ENCODE results near the gene KCNJ6.

Gene KCNJ6

GRCh38 chr21:37865156-37865555 is 51.1 kb downstream of the KCNJ6 start:
- no peak for DNase-seq (ENCODE audit: low read depth in 2 of 2)

GRCh38 chr21:37863842-37864241 is 52.4 kb downstream of the KCNJ6 start:
- no peak for DNase-seq (ENCODE audit: low read depth in 2 of 2)

- no peak for DNase-seq (ENCODE audit: low read depth in 2 of 2)
Observed at GRCh38 chr21:37862536-37862935, 53.7 kb downstream of the KCNJ6 start.

GRCh38 chr21:37861561-37861960 is 54.7 kb downstream of the KCNJ6 start:
- no peak for DNase-seq (ENCODE audit: low read depth in 2 of 2)

- no peak for DNase-seq (ENCODE audit: low read depth in 2 of 2)
Observed at GRCh38 chr21:37860416-37860815, 55.8 kb downstream of the KCNJ6 start.

GRCh38 chr21:37855647-37856625 is 60.3 kb downstream of the KCNJ6 start:
- no peak for DNase-seq (ENCODE audit: low read depth in 2 of 2)

GRCh38 chr21:37855271-37855646 is 61.0 kb downstream of the KCNJ6 start:
- DNase-seq (ENCODE audit: low read depth in 2 of 2) = no peak

GRCh38 chr21:37849506-37850102 is 66.7 kb downstream of the KCNJ6 start:
- no peak for DNase-seq (ENCODE audit: low read depth in 2 of 2)

- DNase-seq (ENCODE audit: low read depth in 2 of 2) = no peak
Observed at GRCh38 chr21:37848721-37849490, 67.4 kb downstream of the KCNJ6 start.

GRCh38 chr21:37845535-37845934 is 70.7 kb downstream of the KCNJ6 start:
- DNase-seq (ENCODE audit: low read depth in 2 of 2) = no peak

GRCh38 chr21:37843191-37843590 is 73.1 kb downstream of the KCNJ6 start:
- DNase-seq (ENCODE audit: low read depth in 2 of 2) = no peak

GRCh38 chr21:37842163-37842919 is 73.9 kb downstream of the KCNJ6 start:
- DNase-seq (ENCODE audit: low read depth in 2 of 2) = no peak

- DNase-seq (ENCODE audit: low read depth in 2 of 2) = no peak
Observed at GRCh38 chr21:37837381-37837780, 78.9 kb downstream of the KCNJ6 start.

GRCh38 chr21:37835481-37835880 is 80.8 kb downstream of the KCNJ6 start:
- no peak for DNase-seq (ENCODE audit: low read depth in 2 of 2)

GRCh38 chr21:37833301-37833700 is 83.0 kb downstream of the KCNJ6 start:
- DNase-seq (ENCODE audit: low read depth in 2 of 2) = no peak

GRCh38 chr21:37829447-37829846 is 86.8 kb downstream of the KCNJ6 start:
- no peak for DNase-seq (ENCODE audit: low read depth in 2 of 2)

- DNase-seq (ENCODE audit: low read depth in 2 of 2) = no peak
Observed at GRCh38 chr21:37828991-37829390, 87.3 kb downstream of the KCNJ6 start.

- DNase-seq (ENCODE audit: low read depth in 2 of 2) = no peak
Observed at GRCh38 chr21:37828556-37828955, 87.7 kb downstream of the KCNJ6 start.

GRCh38 chr21:37827913-37828312 is 88.3 kb downstream of the KCNJ6 start:
- DNase-seq (ENCODE audit: low read depth in 2 of 2) = no peak

GRCh38 chr21:37821786-37822450 is 94.3 kb downstream of the KCNJ6 start:
- DNase-seq (ENCODE audit: low read depth in 2 of 2) = no peak

GRCh38 chr21:37821092-37821491 is 95.2 kb downstream of the KCNJ6 start:
- no peak for DNase-seq (ENCODE audit: low read depth in 2 of 2)
